Ishikawa (cell line): ENCODE data around the gene DHRS1.

Experiments
- CEBPB ChIP-seq: IDR thresholded peaks from 2 replicates; pipeline ENCODE4 v1.6.1; 2012
- CREB1 ChIP-seq: IDR thresholded peaks from 2 replicates; pipeline ENCODE4 v1.6.1; 2012; ENCODE audit warnings: low read depth
- EGR1 ChIP-seq: IDR thresholded peaks from 2 replicates; pipeline ENCODE4 v1.6.1; 2012
- EP300 ChIP-seq: IDR thresholded peaks from 2 replicates; pipeline ENCODE4 v1.6.1; 2012; ENCODE audit warnings: borderline replicate concordance
- FOXM1 ChIP-seq: IDR thresholded peaks from 2 replicates; pipeline ENCODE4 v1.6.1; 2012; ENCODE audit warnings: low read depth, borderline replicate concordance
- MAX ChIP-seq: IDR thresholded peaks from 2 replicates; pipeline ENCODE4 v1.6.1; 2012
- NFIC ChIP-seq: IDR thresholded peaks from 2 replicates; pipeline ENCODE4 v1.6.1; 2012
- RAD21 ChIP-seq: IDR thresholded peaks from 2 replicates; pipeline ENCODE4 v1.6.1; 2012; ENCODE audit warnings: low read depth
- REST ChIP-seq: IDR thresholded peaks from 2 replicates; pipeline ENCODE4 v1.6.1; 2012; ENCODE audit warnings: low read depth, mild to moderate bottlenecking
- TAF1 ChIP-seq: IDR thresholded peaks from 2 replicates; pipeline ENCODE4 v1.6.1; 2012; ENCODE audit warnings: low read depth, mild to moderate bottlenecking
- TCF12 ChIP-seq: IDR thresholded peaks from 2 replicates; pipeline ENCODE4 v1.6.1; 2012; ENCODE audit warnings: low read depth
- TEAD4 ChIP-seq: IDR thresholded peaks from 2 replicates; pipeline ENCODE4 v1.6.1; 2012
- USF1 ChIP-seq: IDR thresholded peaks from 2 replicates; pipeline ENCODE4 v1.6.1; 2012
- YY1 ChIP-seq: IDR thresholded peaks from 2 replicates; pipeline ENCODE4 v1.6.1; 2012; ENCODE audit warnings: low read depth
- ZBTB7A ChIP-seq: IDR thresholded peaks from 2 replicates; pipeline ENCODE4 v1.6.1; 2012; ENCODE audit warnings: low read depth

Gene DHRS1

GRCh38 chr14:24256960-24257359, 42.6 kb downstream of the DHRS1 start:
- TF ChIP-seq USF1 (no peak), MAX (no peak)

GRCh38 chr14:24255931-24256711, 43.5 kb downstream of the DHRS1 start:
- TF ChIP-seq ZBTB7A (no peak), TEAD4 (no peak), USF1 (no peak), RAD21 (no peak), REST (no peak), YY1 (no peak)

- TF ChIP-seq REST = no peak
- no peak for TF ChIP-seq NFIC
- TF ChIP-seq YY1 = no peak
- TF ChIP-seq RAD21 = no peak
- no peak for TF ChIP-seq TAF1
- TF ChIP-seq USF1 = no peak
- TF ChIP-seq FOXM1 = no peak
- no peak for TF ChIP-seq MAX
- no peak for TF ChIP-seq CREB1
- no peak for TF ChIP-seq ZBTB7A
- no peak for TF ChIP-seq CEBPB
- TF ChIP-seq EP300 = no peak
- TF ChIP-seq EGR1 = no peak
- TF ChIP-seq TCF12 = no peak
- no peak for TF ChIP-seq TEAD4
Observed at GRCh38 chr14:24255438-24255837, 44.1 kb downstream of the DHRS1 start.

GRCh38 chr14:24254630-24255392, 44.8 kb downstream of the DHRS1 start:
- TF ChIP-seq USF1 = no peak
- TF ChIP-seq EGR1 = no peak
- TF ChIP-seq CREB1 = no peak

- TF ChIP-seq RAD21 (no peak), EGR1 (no peak), NFIC (no peak), ZBTB7A (no peak), MAX (no peak), TAF1 (no peak), EP300 (no peak), CEBPB (no peak), FOXM1 (no peak), TCF12 (no peak), REST (no peak), CREB1 (no peak), TEAD4 (no peak), USF1 (no peak), YY1 (no peak)
Observed at GRCh38 chr14:24253936-24254335, 45.6 kb downstream of the DHRS1 start.
